GM06990 (cell line): ENCODE data around the gene SETD6.
"Not testable (repeated sequence)": the region's sequence is repeated elsewhere in the genome, so short reads cannot be mapped to it uniquely, and the experiment has no call there.

ENCODE experiments used
- DNase-seq: peaks from one replicate; pipeline ENCODE4 v3.0.0-alpha.2; 2011; ENCODE audit not compliant: insufficient read length; ENCODE audit errors: extremely low read depth
- H3K27me3 ChIP-seq: replicated peaks from 2 replicates; pipeline ENCODE4 v1.6.0; 2011; ENCODE audit warnings: low read length; ENCODE audit not compliant: control insufficient read depth, insufficient read depth
- H3K36me3 ChIP-seq: 2 replicates; pipeline ENCODE4 v1.5.1; 2011; ENCODE audit warnings: low read length; ENCODE audit not compliant: control insufficient read depth, insufficient read depth
- H3K4me3 ChIP-seq: replicated peaks from 2 replicates; pipeline ENCODE4 v1.5.1; 2011; ENCODE audit warnings: low read depth, mild to moderate bottlenecking, control low read depth, low read length
- TF ChIP-seq, protein P1 (sequence below): IDR thresholded peaks from 2 replicates; pipeline ENCODE4 v1.5.1; 2011; ENCODE audit warnings: low read length, control low read depth, mild to moderate bottlenecking, inconsistent platforms; ENCODE audit not compliant: insufficient read depth, poor library complexity, severe bottlenecking

Gene SETD6

DNA sequence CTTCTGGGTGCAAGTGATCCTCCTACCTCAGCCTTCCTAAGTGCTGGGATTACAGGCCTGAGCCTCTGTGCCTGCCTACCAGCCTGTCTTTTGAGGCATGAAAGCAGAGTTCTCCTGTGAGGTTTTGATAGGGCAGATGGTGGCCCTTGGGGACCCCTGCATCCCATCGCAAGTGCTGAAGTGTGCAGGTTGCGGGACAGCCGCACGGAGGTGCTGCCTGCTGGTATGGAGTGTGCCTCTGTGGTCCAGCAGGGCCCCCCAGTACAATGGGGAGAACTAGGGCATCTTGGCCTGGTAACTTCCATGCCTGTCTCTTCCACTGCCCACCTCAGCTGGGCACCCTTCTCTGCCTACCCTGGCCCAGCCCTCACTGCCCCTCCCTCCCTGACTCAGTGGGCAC lies 25.3 kb upstream of the SETD6 start:
- no peak for DNase-seq
- no peak overlapping the region for H3K4me3 ChIP-seq
- TF ChIP-seq, protein P1, sequence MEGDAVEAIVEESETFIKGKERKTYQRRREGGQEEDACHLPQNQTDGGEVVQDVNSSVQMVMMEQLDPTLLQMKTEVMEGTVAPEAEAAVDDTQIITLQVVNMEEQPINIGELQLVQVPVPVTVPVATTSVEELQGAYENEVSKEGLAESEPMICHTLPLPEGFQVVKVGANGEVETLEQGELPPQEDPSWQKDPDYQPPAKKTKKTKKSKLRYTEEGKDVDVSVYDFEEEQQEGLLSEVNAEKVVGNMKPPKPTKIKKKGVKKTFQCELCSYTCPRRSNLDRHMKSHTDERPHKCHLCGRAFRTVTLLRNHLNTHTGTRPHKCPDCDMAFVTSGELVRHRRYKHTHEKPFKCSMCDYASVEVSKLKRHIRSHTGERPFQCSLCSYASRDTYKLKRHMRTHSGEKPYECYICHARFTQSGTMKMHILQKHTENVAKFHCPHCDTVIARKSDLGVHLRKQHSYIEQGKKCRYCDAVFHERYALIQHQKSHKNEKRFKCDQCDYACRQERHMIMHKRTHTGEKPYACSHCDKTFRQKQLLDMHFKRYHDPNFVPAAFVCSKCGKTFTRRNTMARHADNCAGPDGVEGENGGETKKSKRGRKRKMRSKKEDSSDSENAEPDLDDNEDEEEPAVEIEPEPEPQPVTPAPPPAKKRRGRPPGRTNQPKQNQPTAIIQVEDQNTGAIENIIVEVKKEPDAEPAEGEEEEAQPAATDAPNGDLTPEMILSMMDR: no peak
- no peaks in the 10 kb centered on the region; the same call in 1 of the 2 replicates for H3K27me3 ChIP-seq
- H3K36me3 ChIP-seq: no peaks in the 10 kb centered on the region

DNA sequence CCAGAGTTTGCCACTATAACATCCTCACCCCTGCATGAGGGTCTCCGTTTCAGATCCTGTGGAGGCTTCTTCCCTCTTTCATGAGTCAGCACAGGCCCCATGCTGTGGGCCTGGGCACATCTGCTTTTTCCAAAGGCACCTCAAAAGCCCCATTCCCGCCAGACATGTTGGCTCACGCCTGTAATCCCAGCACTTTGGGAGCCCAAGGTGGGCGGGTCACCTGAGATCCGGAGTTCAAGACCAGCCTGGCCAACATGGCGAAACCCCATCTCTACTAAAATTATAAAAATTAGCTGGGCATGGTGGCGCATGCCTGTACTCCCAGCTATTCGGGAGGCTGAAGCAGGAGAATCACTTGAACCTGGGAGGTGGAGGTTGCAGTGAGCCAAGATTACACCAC lies 24.8 kb upstream of the SETD6 start:
- H3K4me3 ChIP-seq, DNase-seq, H3K36me3 ChIP-seq, H3K27me3 ChIP-seq: not testable (repeated sequence)

DNA sequence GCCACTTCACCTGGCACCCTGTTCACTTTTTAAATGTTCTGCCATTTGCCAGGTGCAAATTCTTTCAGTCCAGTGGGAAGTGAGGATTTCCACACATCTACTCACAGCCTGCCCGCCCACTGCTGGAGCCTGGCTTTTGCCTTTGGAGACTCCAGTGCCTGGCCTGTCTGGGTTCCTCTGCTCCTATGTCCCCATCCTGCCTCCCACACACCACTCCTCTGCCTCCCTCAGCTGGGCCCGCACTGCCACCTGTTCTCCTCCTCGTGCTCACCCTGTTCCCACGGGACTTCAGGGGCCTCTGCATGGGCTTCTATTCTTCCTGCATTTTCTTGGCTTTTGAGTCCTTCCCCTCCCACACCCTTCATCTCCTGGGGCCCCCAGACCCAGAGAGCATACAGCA lies 23.3 kb upstream of the SETD6 start:
- Histone ChIP-seq H3K4me3 (no peak overlapping the region), H3K27me3 (no peaks in the 10 kb centered on the region; the same call in 1 of the 2 replicates), H3K36me3 (no peaks in the 10 kb centered on the region)
- no peak for DNase-seq
- TF ChIP-seq, protein P1: no peak

DNA sequence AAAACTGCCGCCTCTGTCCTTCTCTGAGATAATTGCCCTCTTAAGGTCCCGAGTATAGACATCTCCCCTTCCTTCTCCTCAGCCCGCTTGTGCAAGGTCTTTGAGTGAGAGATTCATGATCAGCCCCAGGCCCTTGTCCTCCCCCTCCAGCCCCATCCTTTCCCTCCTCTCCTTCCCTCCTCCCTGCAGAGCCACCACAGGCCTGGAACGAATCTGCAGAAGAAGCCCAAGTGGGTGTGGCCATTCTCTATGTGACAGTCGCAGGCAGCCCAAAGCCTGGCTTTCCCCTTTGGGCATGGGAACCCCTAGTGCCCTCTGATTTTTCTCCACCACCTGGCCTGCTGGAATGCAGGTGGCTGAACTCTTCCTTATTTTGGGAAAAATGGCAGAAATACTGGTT lies 22.6 kb upstream of the SETD6 start:
- TF ChIP-seq, protein P1: no peak
- DNase-seq: no peak
- Histone ChIP-seq H3K27me3 (no peaks in the 10 kb centered on the region; the same call in 1 of the 2 replicates), H3K36me3 (no peaks in the 10 kb centered on the region), H3K4me3 (no peak overlapping the region)

DNA sequence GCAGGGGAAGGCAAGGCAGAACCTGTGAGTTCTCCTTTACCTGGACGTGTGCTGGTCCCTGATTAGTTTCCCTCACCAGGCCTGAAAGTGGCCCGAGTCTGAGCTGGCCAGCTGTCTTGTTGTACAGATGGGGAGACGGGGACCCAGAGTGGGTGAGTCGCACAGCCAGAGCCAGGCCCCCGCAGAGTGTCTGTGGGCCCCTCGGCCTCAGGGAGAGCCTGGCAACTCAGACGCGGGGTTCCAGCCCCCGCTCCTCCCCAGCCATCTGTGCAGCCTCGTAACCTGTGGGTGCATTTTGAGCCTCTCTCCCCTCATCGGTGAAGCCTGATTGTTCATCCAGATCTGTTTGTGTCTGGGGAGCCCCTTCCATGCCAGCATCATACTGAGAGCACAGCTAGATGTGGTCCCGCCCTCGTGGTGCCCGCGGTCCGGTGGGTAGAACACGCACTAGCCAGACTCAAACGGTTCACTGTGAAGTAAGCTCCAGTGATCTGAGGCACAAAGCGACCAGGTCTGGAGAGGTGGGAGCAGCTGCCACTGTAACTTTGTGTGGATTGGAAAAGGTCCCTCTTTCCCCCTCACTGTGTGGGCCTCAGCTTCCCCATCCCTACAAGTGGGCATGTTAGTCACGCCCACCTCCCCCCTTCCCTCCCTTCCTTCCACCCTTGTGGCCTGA lies 21.4 kb upstream of the SETD6 start:
- H3K36me3 ChIP-seq: no peaks in the 10 kb centered on the region
- TF ChIP-seq, protein P1: no peak

DNA sequence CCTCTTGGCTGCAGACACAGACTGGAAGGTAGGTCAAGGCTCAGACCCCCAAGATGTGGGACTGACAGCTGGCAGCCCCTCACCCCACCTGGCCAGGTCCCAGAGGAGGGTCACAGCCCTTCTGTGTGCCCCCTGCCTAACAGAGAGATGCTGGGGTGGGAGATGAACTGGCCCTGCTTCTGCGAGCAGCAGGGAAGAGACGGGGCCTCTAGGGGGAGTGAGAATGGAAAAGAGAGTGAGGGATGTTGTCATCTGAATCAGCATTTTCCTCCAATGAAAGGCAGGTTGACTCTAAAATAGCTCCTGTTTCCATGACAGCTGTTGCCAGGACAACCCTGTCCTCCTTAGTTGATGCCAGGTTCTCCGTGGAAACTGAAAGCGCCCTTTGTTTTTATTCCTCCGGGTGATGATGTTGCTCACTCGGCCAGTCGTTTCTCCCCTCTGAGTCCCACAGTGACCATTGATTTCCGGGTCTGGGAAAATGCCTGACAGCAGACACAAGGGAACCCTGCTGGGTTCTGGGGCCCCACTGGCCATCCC lies 20.3 kb upstream of the SETD6 start:
- H3K4me3 ChIP-seq: no peak overlapping the region
- H3K36me3 ChIP-seq: no peaks in the 10 kb centered on the region
- DNase-seq: peak; percentile 68
- TF ChIP-seq, protein P1: peak; percentile 59
- H3K27me3 ChIP-seq: no peaks in the 10 kb centered on the region; the same call in 1 of the 2 replicates

More for the DNA sequence above, 21.4 kb upstream of the SETD6 start:
- Histone ChIP-seq H3K27me3 (no peaks in the 10 kb centered on the region; the same call in 1 of the 2 replicates), H3K4me3 (no peak overlapping the region)
- no peak for DNase-seq
